Liver (tissue), 3 donors: ENCODE data around the gene C3orf70.

Source experiments
- CTCF ChIP-seq: fragments of 150-350 bp; IDR thresholded peaks from 2 replicates; pipeline ENCODE4 v1.5.1; 2017; ENCODE audit warnings: improper control_type of control experiment, low read depth, low read length; ENCODE audit not compliant: missing input control
- FOXA1 ChIP-seq: IDR thresholded peaks from 2 replicates; pipeline ENCODE4 v1.6.1; 2016; ENCODE audit warnings: antibody characterized with exemption
- GABPA ChIP-seq, 2 donors: IDR thresholded peaks in 1 of 2; conservative IDR thresholded peaks in 1 of 2; 2 replicates each; pipeline ENCODE4 v1.6.1; 2016; ENCODE audit warnings: antibody characterized with exemption in 2 of 2, mild to moderate bottlenecking in 1 of 2, moderate library complexity in 1 of 2
- JUND ChIP-seq, 2 donors: IDR thresholded peaks; 2 replicates each; pipeline ENCODE4 v1.6.1; 2016; ENCODE audit warnings: antibody characterized with exemption in 2 of 2
- MAX ChIP-seq: IDR thresholded peaks from 2 replicates; pipeline ENCODE4 v1.6.1; 2016; ENCODE audit warnings: antibody characterized with exemption
- NR2F2 ChIP-seq: IDR thresholded peaks from 2 replicates; pipeline ENCODE4 v1.6.1; 2016; ENCODE audit warnings: antibody characterized with exemption
- RAD21 ChIP-seq, 2 donors: IDR thresholded peaks; 2 replicates each; pipeline ENCODE4 v1.6.1; 2016; ENCODE audit warnings: antibody characterized with exemption in 2 of 2, mild to moderate bottlenecking in 2 of 2
- REST ChIP-seq: IDR thresholded peaks from 2 replicates; pipeline ENCODE4 v1.6.1; 2016; ENCODE audit warnings: antibody characterized with exemption, mild to moderate bottlenecking
- RXRA ChIP-seq, 2 donors: IDR thresholded peaks; 2 replicates each; pipeline ENCODE4 v1.6.1; 2017 to 2018; ENCODE audit warnings: antibody characterized with exemption in 2 of 2, mild to moderate bottlenecking in 1 of 2
- SP1 ChIP-seq: IDR thresholded peaks from 2 replicates; pipeline ENCODE4 v1.6.1; 2018; ENCODE audit warnings: antibody characterized with exemption, mild to moderate bottlenecking
- TAF1 ChIP-seq: conservative IDR thresholded peaks from 2 replicates; pipeline ENCODE4 v1.6.1; 2016; ENCODE audit warnings: antibody characterized with exemption, mild to moderate bottlenecking
- YY1 ChIP-seq: IDR thresholded peaks from 2 replicates; pipeline ENCODE4 v1.6.1; 2016; ENCODE audit warnings: antibody characterized with exemption, mild to moderate bottlenecking
- donor health status: healthy.
- donor health status: healthy.

GRCh38 chr3:185051801-185052200, 101.1 kb downstream of the C3orf70 start:
- TF ChIP-seq CTCF (no peak), NR2F2 (no peak), RAD21 (IDR thresholded peaks at IDR 0.05) (no peak), FOXA1 (no peak), TAF1 (no peak), JUND (IDR thresholded peaks at IDR 0.05) (no peak), YY1 (no peak), RXRA (IDR thresholded peaks at IDR 0.05) (no peak), REST (no peak), SP1 (no peak), MAX (no peak), GABPA (IDR thresholded peaks at IDR 0.05 in 1 of 2, conservative IDR thresholded peaks at IDR 0.05 in 1 of 2) (no peak)
